ENCODE results near the gene EID2B.
A peak's percentile ranks its signal among the peaks of the same experiment; 100 is the strongest.

Gene EID2B

DNA sequence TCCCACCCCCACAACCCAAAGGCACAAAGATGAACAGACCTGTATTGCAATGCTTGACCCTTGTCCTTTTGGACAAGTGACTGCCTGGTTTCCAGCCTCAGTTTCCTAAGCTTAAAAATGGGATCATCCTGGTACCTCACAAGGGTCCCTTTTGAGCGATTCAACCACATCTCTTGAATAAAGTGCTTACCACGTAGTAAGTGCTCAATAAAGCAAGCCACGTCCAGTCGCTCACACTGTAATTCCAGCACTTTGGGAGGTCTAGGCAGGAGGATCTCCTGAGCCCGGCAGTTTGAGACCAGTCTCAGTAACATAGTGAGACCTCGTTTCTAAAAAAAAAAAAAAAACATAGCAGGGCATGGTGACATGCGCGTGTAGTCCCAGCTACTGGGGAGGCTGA, 32.7 kb downstream of the EID2B start:
- DNase-seq, result no peak
- no peak for TF ChIP-seq GATA1 (IDR thresholded peaks at IDR 0.05; ENCODE audit: low read depth, low read length)
- no peak for TF ChIP-seq POLR2A (IDR thresholded peaks at IDR 0.05; ENCODE audit: low read length)

DNA sequence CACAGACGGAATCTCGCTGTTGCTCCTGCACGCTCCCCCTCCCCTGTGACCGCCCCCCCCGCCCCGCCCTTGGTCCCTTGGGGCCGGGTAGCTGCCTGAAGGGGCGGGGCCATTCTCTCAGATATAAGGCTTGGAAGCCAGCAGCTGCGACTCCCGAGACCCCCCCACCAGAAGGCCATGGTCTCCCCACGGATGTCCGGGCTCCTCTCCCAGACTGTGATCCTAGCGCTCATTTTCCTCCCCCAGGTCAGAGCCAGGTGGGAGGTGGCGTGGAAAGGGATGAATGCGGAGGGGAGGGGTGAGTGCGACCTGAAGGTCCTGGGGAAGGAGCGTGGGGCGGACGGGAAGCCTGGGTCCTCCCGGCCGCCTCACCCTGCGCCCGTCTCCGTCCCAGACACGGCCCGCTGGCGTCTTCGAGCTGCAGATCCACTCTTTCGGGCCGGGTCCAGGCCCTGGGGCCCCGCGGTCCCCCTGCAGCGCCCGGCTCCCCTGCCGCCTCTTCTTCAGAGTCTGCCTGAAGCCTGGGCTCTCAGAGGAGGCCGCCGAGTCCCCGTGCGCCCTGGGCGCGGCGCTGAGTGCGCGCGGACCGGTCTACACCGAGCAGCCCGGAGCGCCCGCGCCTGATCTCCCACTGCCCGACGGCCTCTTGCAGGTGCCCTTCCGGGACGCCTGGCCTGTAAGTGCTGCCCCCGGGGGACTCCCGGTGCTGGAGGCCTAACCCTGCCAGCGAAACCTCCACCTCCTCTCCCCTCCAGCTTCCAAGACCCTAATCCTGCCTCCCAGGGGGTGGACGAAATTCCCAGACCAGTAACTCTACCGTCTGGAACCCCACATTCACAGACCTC, 33.6 kb downstream of the EID2B start, which contains the start of gene DLL3:
Gene DLL3 (plus strand): TSS at position 150 of the 845 bp plus-strand sequence. CDS start 28 bp downstream, at position 178.
- DNase-seq, result peak; percentile 22 to 42
- TF ChIP-seq GATA1 (IDR thresholded peaks at IDR 0.05; ENCODE audit: low read depth, low read length) (no peak), POLR2A (IDR thresholded peaks at IDR 0.05; ENCODE audit: low read length) (no peak)

DNA sequence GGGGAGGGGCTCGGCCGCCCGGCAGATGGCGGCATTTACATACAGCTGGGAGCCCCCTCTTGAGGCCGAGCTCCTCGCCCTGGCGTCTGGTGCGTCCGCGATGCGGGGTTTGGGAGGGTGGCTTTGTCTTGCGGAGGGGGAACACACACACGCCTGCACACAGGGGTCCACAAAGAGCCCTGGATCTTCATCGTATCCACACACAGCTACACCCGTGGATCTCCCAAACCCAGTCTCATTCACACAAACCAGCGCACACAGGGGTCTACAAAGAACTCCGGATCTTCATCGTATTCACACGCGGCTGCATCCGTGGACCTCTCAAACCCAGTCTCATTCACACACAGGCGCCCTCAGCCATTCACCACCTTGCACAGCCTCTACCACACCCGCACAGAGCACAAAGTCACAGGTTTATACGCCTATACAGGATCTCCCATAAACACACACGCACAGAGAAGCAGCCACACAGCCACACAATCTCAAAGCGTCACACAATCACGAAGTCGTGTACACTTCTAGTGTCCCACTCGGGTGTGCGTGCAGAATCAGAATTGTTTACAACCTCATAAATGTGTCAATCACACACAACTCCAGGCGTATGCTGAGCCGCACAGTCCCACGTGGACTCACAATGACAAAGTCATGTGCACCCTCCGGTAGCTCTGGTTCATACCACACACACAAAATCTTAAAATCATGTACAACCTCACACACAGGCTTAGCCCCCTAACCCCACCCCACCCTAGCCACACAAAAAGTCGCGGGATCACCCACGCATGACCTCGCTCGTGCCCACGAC, 34.5 kb downstream of the EID2B start:
- peak; percentile 26 to 38 for DNase-seq
- TF ChIP-seq GATA1 (IDR thresholded peaks at IDR 0.05; ENCODE audit: low read depth, low read length) (no peak), POLR2A (IDR thresholded peaks at IDR 0.05; ENCODE audit: low read length) (no peak)

DNA sequence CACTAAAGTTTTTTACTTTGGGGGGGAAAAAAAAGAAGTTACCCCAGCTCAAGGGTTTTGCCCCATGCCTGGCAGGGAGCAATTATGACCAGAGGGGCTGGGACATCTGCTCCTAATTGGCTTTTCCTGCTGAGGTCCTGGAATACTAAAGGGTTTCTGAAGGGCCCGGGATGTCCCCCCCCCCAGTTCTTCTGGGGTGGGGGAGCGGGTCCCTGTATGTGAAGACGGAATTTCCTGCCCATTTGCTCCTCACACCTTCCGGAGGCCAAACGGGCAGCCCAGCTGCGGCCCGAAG, 35.0 kb downstream of the EID2B start:
- no peak for DNase-seq
- TF ChIP-seq POLR2A (IDR thresholded peaks at IDR 0.05; ENCODE audit: low read length) (no peak), GATA1 (IDR thresholded peaks at IDR 0.05; ENCODE audit: low read depth, low read length) (no peak)

DNA sequence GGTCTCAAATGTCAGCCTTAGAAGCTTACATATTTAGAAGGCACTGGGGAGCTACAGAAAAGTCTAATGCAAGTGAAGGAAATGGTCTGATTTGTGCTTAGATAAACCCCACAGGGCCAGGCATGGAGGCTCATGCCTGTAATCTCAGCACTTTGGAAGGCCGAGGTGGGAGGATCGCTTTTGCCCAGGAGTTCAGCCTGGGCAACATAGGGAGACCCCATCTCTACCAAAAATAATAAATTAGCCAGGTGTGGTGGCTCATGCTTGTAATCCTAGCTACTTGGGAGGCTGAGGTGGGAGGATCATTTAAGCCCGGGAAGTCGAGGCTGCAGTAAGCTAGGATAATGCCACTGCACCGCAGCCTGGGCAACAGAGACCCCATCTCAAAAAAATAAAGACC, 36.6 kb downstream of the EID2B start:
- no peak for DNase-seq
- TF ChIP-seq POLR2A (IDR thresholded peaks at IDR 0.05; ENCODE audit: low read length) (no peak), GATA1 (IDR thresholded peaks at IDR 0.05; ENCODE audit: low read depth, low read length) (no peak)

DNA sequence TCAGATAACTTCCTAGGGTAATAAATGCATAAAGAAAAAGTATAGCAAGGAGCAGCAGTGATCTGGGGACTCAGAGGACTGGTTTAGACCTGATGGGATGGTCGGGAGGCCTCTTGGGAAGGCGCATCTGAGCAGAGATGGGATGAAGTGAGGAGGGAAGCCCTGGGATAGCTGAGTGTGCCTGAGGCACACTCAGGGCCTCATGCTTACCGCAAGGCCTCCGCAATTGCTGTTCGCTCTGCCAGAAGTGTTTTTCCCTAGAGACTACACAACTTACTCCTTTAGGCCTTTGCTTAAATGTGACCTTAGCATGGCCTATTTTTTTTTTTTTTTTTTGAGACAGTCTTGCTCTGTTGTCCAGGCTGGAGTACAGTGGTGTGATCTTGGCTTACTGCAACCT, 38.0 kb downstream of the EID2B start:
- DNase-seq, result no peak
- TF ChIP-seq POLR2A (IDR thresholded peaks at IDR 0.05; ENCODE audit: low read length), result no peak
- no peak for TF ChIP-seq GATA1 (IDR thresholded peaks at IDR 0.05; ENCODE audit: low read depth, low read length)

DNA sequence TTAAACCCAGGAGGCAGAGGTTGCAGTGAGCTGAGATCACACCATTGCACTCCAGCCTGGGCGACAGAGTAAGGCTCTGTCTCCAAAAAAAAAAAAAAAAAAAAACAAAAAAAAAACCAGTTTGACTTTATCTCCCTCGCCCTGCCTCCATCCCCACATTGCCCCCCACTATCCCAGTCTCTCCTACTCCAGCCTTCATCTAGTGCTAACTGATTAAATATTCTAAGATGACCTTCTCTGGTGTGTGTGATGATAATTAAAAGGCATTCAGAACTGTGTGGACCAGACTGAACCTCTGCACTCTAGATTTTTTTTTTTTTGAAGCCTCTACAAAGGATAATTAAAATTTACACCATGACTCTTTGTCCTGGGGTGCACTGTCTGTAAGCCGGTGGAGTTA, 39.9 kb downstream of the EID2B start:
- TF ChIP-seq POLR2A (IDR thresholded peaks at IDR 0.05; ENCODE audit: low read length) (no peak), GATA1 (IDR thresholded peaks at IDR 0.05; ENCODE audit: low read depth, low read length) (no peak)
- DNase-seq, result no peak

DNA sequence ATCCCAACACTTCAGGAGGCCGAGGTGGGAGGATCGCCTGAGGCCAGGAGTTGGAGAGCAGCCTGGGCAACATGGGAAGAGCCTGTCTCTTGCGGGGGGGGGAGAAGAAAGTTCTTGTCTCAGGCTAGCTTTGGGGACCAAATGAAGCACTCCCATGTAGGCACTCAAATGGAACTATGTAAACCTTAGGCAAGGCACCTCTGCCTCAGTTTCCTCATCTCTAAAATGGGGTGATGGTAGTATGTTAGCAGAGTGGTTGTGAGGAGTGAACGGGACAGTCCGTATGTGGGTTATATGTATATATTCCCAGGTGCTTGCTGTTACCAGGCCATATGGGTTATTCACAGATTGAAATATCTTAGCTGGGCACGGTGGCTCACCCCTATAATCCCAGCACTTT, 40.4 kb downstream of the EID2B start:
- no peak for DNase-seq
- TF ChIP-seq GATA1 (IDR thresholded peaks at IDR 0.05; ENCODE audit: low read depth, low read length) (no peak), POLR2A (IDR thresholded peaks at IDR 0.05; ENCODE audit: low read length) (no peak)

DNA sequence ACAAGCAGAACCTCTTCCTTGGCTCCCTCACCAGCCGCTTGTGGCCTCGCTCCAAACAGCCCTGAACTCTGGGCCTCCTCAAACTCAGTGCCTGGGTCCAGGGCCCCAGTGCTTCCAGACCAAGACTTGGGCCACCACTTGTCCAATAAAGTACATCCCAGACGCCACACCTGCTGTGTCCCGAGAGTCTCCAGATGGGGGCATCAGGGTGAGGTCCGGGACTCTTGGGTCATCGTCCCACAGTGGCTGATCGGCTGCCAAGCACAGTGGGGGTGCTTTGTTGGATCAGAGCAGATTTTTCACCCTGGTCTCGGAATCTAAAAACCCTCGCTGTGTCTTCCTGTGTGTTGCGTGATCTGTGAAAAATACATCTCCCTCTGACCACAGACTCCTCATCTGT, 42.9 kb downstream of the EID2B start:
- no peak for DNase-seq
- TF ChIP-seq POLR2A (IDR thresholded peaks at IDR 0.05; ENCODE audit: low read length), result no peak
- TF ChIP-seq GATA1 (IDR thresholded peaks at IDR 0.05; ENCODE audit: low read depth, low read length), result no peak

DNA sequence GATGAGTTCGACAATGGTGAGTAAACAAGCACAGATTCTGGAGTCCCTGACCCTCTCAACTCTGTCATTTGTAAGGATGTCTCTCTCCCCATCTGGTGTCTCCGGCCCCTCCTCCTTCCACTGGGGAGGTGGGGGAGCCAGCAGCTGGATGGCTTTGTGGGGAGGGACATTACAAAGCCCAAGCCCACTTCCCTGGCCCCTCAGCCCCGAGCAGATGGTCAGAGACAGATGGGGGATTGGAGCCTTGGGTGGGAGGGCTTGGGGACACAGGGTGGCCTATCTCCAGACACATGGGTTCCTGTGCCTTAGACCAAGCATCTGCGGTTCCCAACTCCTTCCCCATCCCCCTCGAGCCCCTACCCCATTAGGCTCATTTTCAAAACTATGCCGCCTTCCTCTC, 49.5 kb downstream of the EID2B start:
- no peak for TF ChIP-seq GATA1 (IDR thresholded peaks at IDR 0.05; ENCODE audit: low read depth, low read length)
- TF ChIP-seq POLR2A (IDR thresholded peaks at IDR 0.05; ENCODE audit: low read length), result no peak
- DNase-seq, result no peak

DNA sequence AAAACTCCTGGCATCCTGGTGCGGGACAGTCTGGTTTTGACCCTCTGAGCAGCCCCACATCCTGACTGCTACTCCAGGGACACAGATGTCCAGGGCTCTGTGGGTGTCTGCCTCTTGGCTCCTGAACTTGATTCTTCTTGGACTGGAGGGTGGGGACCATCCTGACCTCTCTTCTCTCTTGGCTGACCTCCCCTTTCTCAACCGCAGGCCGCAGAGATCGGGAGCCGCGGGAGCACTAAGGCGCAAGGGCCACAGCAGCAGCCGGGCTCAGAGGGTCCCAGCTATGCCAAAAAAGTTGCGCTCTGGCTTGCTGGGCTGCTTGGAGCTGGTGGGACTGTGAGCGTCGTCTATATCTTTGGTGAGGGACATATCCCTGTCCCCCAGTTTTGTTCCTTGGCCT, 51.0 kb downstream of the EID2B start:
- TF ChIP-seq POLR2A (IDR thresholded peaks at IDR 0.05; ENCODE audit: low read length) (no peak), GATA1 (IDR thresholded peaks at IDR 0.05; ENCODE audit: low read depth, low read length) (no peak)
- DNase-seq, result no peak

DNA sequence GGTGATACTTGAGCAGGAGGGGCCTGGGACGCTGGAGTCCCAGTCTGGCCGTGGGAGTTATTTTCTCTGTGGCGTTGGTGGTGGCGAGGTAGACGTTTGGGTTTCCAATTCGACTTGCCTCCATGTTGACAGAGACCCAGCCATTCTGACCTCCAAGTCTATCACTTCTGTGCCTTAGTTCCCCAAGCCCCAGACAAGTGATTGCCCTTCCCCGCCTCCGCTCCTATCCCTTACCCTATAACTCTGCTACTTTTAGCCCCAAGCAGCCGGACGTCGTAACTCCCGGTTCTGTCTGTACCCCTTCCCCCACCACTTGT, 51.5 kb downstream of the EID2B start:
- peak in 1 of 2 experiments; percentile 63 for DNase-seq
- TF ChIP-seq GATA1 (IDR thresholded peaks at IDR 0.05; ENCODE audit: low read depth, low read length), result no peak
- TF ChIP-seq POLR2A (IDR thresholded peaks at IDR 0.05; ENCODE audit: low read length), result no peak

All from erythroblast (primary cell).